Activated gamma-delta T cell (primary cell): ENCODE measurements around the gene IPCEF1.

Experiments
- DNase-seq: peaks from one replicate; lab custom pipeline; 2025; lab: John Stamatoyannopoulos, UW

Gene IPCEF1

DNA sequence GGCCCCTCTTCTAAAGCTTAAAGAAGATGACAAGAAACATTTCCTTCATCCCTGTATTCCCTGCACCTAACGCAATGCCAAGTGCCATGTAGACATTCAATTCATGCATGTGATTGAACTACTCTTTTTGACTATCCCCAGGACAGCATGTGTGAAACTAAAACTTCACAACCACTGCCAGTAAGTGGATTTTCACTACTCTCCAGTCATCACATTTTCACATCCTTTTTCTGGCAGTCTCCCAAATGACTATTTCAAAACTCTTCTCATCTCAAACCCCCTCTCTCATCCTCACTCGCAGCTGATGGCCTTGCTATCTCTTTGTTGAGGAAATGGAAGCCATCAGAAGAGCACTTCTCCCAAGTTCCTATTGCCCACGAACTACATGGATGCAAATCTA lies 194.9 kb downstream of the IPCEF1 start:
- no peak for DNase-seq

DNA sequence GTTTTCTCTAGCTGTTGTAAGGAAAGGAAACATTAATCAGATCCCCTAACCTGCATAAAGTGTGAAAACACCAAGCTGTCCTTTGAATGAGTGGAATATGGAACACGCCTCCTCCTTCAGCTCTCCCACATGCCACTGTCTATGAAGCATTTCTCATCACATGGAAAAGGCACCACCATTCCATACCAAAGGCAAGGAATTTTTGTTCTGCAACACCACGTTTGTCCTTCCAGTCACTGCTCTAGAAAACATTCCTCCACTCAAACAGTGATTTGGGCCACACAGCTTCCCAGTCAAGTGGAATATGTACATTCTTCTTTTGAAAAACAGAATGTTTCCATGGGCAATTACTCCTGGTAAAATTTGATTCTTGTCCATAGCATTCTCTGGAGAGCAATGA lies 197.5 kb downstream of the IPCEF1 start:
- no peak for DNase-seq

DNA sequence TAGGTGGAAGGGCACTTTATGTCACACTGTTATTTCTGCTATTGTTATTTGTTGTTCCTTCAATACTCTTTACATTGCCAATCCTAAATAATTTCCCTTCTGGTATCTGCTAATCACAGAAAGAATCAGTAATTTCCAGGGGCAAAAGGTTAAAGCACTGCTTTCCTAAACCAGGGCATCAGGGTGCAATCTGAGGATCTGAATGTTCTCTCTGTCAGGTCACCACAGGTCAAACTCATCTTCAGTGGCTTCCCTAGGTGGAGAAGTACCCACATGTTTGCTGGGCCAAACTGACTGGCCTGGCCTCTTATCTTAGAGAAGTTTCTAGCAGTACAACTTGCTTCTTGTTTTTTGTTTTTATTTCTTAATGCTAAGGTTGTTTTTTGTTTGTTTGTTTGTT lies 198.9 kb downstream of the IPCEF1 start:
- no peak for DNase-seq

DNA sequence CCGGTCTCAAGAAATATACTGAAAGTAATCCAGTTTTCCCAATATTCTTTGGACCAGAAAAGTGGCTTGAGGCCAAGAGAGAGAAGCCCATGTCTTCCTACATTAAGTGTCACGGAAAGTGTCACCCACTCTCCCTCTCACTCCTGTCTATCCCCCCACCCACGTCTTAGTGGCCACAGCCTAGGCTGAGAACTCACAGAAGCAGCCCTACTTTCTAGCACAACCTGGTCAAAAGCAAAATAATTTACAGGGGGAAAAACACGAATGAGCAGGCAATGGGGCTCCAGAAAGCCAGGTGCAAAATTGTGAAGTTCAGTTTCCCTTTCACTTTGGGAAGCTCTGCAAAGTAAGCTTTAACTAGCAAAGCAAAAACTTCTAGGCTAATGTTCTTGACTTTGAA lies 199.5 kb downstream of the IPCEF1 start:
- no peak for DNase-seq

DNA sequence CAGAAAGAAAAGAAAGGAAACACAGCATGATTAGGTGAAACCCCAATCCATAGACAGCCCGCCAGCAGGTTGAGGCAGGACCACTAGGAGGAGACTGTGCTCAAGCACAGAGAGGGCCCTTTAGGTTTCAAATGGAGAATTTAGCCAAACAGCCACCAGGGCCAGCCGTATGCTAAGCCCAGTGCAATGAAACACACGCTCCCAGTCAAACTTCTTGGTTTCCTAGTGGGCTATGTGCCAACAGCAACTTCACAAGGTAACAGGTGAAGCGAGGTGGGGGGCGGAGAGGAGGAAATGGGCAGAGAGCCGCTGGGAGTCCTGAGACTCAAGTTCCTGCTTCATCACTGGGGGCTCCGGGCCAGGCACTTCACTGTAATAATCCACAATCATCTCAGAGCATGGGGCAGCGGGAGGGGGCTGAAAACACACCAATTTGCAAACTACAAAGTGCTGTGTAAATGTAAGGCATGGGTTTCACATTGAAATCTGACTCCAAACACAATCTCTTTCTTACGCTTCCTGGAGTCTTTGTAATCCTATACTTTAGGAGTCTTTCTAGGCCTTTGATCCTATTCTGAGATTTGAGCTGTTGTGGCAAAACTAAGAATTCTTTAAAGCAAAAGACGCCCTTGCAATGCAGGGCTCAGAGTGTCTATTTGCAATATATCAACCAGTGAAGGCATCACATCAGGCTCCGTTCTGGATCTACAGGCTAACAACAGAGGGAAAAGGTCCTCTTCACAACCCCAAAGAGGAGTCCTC lies 200.3 kb downstream of the IPCEF1 start:
- DNase-seq = no peak

DNA sequence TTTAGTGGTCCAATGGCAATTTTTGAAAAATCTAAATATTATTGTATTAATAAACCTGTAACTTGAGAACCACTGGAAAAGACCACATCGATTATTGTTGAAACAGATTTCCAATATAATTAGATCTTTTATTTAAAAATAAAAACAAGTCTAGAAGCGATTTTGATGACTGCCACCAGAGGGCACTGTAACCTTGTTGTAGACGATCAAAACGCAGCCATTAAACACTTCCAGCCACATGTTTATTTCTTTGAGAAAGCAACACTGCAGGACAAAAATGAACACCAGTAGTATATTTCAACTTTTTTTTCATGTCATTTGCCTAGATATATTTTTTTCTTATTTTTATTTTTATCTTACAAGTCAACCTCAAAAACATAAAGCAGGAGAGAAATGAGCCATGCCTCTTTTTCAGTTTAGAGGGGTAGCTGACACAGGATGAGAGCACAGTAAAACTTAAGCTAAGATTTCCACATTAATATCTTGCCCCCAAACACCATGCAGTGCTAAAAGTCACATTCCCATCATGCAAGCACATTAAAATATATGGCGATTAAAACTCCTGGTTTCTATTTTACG lies 202.1 kb downstream of the IPCEF1 start:
- no peak for DNase-seq

DNA sequence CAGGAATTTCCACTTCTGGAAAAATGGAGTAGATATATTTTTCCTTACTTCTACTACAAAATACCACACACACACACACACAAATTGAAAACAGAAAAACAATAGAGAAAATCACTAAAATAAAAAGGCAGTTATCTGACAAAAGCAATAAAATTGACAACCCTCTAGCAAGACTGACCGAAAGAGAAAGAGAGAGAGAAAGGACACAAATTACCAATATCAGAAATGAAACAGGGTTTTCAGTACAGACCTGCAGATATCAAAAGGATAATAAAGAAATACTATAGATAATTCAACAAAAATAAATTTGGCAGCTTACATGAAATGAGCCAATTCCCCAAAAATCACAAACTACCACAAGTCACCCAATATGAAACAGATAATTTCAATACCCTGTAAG lies 212.8 kb downstream of the IPCEF1 start:
- no peak for DNase-seq

DNA sequence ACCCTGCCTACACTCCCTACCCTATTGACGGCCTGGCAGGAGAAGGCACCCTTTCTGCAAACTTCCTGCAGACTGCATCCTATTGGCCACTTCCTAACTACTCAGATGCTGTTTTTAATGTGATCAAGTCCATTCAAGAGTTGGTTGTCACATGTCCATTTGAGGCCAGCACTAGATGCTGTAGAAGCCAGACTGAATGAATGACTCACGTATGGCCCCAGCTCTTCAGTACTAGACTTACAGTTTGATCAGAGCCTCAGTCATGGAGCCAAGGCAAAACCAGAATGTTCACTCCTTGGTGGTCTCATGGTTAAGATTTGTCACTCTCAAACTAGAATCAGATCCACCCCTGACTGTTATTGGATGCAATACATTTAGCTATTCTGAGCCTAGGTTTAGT lies 215.9 kb downstream of the IPCEF1 start:
- no peak for DNase-seq

DNA sequence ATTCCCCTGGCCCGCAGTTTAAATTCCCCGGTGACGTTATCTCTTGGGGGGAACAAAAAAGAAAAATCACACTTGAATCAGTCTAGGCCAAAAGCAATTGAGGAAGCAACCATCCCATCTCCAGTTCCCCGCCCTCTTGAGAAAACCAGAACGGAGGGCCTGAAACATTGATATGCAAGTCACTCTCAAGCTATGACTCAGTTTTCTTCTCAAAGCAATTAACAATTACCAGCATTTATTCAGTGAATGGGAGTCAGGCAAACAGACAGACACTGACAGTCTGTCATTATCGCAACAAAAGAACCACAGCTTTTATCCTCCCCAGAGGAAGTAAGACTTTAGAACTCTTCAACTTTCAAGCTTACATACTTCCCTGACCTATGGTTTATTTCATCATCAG lies 216.7 kb downstream of the IPCEF1 start:
- no peak for DNase-seq

DNA sequence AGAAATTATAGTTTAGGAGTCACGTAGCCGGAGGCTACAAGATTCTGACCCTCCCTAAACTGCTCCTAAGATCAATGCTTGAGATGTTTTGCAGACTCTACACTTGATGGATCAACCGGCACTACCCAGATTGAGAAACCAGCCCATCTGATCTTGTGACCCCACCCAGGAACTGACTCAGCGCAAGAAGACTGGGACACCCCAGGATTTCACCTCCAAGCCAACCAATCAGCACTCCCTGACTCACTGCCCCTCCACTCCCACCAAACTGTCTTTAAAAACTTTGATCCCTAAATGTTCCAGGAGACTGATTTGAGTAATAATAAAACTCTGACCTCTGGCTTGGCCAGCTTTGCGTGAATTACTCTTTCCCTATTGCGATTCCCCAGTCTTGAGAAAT lies 217.8 kb downstream of the IPCEF1 start:
- no peak for DNase-seq

DNA sequence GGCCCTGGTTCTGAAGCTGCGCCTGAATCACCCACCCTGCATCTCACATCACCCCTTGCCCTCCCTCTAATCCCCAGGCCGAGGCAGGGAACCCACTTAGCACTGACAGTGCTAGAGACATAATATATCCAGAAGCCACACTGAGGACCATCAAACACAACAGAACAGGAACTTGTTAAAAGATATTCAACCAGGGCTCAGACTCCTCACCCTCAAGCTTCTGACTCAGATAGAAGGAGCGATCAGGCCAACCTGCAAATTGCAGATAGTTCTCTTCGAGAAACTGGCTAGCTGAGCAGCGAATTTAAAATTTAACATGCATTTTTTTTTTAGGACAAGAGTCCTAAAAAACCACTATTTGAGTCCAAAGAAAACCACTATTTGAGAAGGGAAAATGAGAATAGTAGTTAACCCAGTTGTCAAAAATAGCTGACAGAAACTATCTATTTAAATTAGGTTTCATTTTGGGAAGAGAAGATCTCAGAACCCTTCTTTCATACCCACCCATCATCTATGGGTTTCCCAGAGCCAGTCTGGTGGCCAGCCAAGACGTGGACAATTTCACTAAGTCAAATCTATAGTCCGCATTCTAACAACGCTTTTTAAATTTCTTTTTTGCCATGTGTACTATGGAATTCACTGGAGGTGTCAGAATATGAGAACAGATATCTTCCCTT lies 222.0 kb downstream of the IPCEF1 start:
- DNase-seq = no peak

DNA sequence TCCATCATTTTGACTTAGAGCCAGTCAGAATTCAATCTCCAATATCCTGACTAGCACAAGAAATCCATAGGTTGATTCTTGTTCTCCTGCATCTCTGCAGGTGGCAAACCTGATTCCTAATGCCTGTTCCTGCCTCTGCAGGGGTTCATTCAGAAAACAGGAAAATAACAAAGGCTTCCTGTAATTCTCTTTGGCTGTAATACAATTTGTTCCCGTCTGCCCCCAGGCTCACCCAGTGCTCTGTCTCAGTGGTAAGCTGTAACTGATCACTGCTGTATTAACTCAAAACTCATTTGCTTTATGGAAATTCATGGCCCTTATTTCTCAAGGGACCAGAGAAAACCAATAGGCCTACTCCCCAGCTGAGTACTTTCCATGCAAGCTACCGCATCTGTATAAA lies 228.9 kb downstream of the IPCEF1 start:
- DNase-seq = no peak

DNA sequence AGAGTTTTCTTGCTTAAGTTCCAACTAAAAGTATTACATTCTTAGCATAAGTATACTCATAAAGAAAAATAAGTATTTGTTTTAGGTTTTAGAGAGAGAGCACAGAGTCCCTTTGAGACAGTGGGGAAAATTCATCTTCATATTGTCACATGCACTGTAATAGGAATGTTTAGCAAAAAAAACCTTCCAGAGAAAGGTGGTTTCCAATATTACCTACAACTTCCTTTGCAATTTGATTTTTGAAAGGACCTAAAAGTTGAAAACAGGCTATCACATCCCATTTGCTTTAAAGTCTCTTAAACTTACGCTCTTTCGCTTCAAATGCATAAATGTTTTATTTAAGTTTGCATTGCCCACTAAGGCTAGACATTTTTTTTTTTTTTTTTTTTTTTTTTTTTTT lies 231.2 kb downstream of the IPCEF1 start:
- DNase-seq = no peak

DNA sequence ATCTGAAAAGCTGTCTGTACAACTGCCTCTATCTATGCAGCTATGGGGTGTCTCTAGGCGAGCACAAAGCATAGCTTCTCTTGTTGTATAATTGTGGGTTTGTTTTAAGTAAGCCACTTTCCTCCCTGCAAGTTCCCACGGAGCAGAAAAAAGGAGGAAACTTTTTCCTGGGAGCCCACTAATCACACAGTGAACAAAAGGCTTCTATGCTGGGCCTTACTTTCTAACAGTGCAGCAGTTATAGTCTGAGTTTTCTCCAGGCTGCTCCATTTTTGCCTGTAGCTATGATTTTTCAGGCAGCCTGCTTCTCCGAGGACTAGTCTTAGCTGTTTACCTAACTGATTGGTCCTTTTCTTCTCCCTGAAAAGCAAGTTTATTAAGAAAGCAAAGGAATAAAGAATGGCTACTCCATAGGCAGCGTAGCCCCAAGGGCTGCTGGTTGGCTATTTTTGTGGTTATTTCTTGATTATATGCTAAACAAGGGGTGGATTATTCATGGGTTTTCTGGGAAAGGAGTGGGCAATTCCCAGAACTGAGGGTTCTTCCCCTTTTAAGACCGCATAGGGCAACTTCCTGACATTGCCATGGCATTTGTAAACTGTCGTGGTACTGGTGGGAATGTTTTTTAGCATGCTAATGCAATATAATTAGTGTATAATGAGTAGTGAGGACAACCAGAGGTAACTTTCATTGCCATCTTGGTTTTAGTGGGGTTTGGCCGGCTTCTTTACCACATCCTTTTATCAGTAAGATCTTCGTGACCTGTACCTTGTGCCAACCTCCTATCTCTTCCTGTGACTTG lies 233.2 kb downstream of the IPCEF1 start:
- DNase-seq = no peak

DNA sequence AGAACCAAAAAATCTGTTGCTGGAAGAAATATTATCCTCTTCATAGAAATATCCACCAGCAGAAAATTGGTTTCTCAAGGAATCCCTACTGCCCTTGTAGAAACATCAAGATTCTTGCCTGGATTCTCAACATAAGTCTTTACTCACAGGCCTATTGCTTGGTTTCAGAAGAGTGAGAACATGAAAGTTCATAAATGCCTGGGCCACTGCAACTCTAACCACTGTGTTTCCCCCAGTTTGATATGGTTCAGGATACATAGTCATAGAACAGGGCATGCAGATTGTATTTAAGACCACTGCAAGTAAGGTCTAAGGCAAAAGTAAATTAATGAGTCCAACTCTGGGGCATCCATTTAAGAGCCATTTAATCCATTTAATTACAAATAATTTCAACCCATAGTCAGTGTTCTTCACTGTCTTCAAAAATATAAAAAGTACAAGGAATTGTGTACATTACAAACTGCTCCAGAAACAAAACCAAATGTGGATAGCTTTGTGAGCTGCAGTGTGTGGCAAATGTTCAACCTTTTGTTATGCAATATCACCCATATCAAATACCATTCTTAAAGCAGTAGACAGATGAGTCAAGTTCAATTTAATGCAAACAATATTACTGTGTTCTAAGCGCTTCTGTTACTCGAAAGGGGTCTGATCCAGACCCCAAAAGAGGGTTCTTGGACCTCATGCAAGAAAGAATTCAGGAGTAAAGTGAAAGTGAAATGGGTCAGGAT lies 234.2 kb downstream of the IPCEF1 start:
- no peak for DNase-seq

DNA sequence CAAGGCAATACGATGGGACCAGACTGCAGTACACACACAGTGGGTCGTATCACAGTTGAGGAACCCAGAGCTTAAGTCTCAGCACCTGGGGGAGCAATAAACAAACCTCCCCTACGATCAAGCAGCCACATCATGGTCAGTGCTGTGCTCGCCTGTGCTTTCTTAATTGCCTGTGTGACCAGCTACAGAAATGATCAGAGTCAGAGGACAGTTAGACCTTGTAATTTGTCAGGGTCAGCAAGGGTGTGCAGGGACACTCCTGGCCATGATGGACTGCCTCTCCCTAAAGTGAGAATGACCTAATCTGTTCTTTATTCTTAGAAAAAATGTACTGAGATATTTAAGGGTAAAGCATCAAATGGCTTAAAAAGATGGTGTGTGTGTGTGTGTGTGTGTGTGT lies 239.1 kb downstream of the IPCEF1 start:
- DNase-seq = no peak

DNA sequence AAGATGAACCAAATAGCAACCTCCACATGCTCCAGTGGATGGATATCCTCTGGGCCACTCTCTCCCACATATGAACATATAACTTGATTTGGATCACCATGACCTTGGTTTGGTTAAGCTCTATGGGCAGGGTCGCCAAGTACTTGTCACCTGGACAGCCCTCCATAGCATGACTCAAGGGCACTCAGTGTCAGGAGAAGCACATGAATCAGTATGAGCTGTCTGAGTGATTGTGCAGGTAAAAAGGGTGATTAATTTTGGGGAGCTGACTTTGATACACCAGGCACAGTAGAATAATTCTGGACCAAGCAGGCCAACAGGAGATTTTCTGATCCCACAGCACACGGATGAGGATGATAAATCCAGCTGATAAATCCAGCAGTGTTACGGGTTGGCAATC lies 243.2 kb downstream of the IPCEF1 start:
- DNase-seq = no peak

DNA sequence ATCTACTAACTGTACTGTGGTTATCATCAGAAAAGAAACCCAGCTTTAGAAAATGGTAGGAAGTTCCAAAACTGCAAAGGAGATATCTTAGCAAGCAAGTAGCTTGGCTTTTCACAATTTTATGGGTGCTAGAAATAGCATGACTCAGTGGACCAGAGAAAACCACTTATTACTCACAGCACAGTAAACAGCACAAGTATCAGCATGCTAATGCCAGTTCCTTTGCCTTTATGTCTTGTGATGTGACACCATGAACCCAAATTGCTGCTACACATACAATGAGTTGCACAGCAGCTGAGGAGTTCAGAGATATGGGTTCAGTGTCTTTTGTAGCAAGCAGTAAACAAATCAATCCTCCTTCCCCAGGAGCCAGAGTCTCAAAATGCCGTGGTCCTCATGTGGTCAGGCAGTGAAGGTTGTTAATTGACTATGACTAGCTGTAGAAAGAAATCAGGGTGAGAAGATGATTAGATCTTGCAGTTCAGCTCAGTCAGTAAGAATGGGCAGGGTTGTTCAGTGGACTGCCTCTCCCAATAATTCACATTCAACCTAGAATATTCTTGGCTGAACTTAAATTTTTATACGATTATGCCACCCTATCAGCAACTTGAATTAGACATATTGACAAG lies 244.3 kb downstream of the IPCEF1 start:
- no peak for DNase-seq

DNA sequence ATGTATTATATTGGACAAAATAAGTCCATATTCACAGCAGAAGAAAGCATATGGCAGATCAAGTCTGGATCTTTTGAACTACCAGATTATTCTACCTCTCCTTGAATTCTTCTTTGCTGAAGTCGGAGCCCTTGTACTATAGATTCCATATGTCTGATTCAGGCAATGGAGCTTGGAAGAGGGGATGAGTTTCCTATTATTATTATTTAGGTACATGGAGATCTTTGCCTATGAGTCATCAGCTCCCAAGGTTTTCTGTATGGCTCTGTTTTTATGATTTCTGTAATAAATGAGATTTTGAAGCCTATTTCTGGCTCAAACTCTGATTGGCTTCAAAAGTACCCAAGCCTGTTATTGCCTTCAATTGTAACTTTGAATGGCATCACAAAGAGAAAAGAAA lies 245.6 kb downstream of the IPCEF1 start:
- DNase-seq = no peak

DNA sequence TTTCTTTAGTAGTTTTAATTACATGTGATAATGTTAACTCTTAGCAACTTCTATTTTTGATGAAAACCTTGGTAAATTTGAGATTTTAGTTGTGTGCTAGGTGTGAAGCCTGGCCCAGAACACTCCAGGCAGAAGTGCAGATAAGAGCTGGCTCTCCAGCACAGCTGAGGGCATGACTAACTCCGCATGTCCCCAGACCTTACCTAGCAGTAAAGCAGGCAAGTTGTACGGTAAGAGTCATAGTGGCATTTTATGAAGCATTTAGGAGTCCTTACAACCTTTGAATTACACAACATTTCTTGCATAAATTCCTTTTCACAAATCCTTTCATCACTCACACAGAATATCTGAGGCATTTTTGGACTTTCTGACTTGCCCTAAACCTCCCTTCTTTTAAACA lies 250.4 kb downstream of the IPCEF1 start:
- DNase-seq = no peak
